Hepatocyte (in vitro differentiated cells): ENCODE data around the gene CDH1. TPM values are rescaled to one million over a fixed set of nuclear protein-coding genes. Genes with fewer than 3 reads are reported as not detected.

ENCODE experiments used
- DNase-seq: peaks from one replicate; pipeline ENCODE4 v3.0.0-alpha.2; 2016; ENCODE audit warnings: low spot score
- H2AFZ ChIP-seq: fragments of 200-600 bp; sonication (generic); 2 replicates; pipeline ENCODE4 v1.6.0; 2016; ENCODE audit warnings: antibody characterized with exemption, mild to moderate bottlenecking
- H3K27ac ChIP-seq: fragments of 200-600 bp; sonication (generic); 2 replicates; pipeline ENCODE4 v1.5.1; 2016; ENCODE audit warnings: mild to moderate bottlenecking
- H3K27me3 ChIP-seq: fragments of 200-600 bp; sonication (generic); 2 replicates; pipeline ENCODE4 v1.6.1; 2016
- H3K36me3 ChIP-seq: fragments of 200-600 bp; sonication (generic); replicated peaks from 2 replicates; pipeline ENCODE4 v1.5.1; 2016; ENCODE audit warnings: low read depth; ENCODE audit not compliant: insufficient read depth
- H3K4me1 ChIP-seq: fragments of 200-600 bp; sonication (generic); 2 replicates; pipeline ENCODE4 v1.5.1; 2016; ENCODE audit warnings: mild to moderate bottlenecking, moderate library complexity; ENCODE audit not compliant: insufficient read depth
- H3K4me2 ChIP-seq: fragments of 200-600 bp; sonication (generic); 2 replicates; pipeline ENCODE4 v1.6.0; 2016
- H3K4me3 ChIP-seq: fragments of 200-600 bp; sonication (generic); 2 replicates; pipeline ENCODE4 v1.5.1; 2016; ENCODE audit warnings: mild to moderate bottlenecking
- H3K79me2 ChIP-seq: fragments of 200-600 bp; sonication (generic); 2 replicates; pipeline ENCODE4 v1.6.0; 2017; ENCODE audit warnings: mild to moderate bottlenecking
- H3K9me2 ChIP-seq: fragments of 200-600 bp; sonication (generic); replicated peaks from 2 replicates; pipeline ENCODE4 v1.6.0; 2017; ENCODE audit warnings: mild to moderate bottlenecking; ENCODE audit not compliant: insufficient read depth
- H3K9me3 ChIP-seq: fragments of 200-600 bp; sonication (generic); 2 replicates; pipeline ENCODE4 v1.5.1; 2016; ENCODE audit warnings: low read depth, mild to moderate bottlenecking
- H4K20me1 ChIP-seq: fragments of 200-600 bp; sonication (generic); 2 replicates; pipeline ENCODE4 v1.6.0; 2016; ENCODE audit warnings: mild to moderate bottlenecking; ENCODE audit not compliant: insufficient read depth, poor library complexity, severe bottlenecking
- EZH2 ChIP-seq: fragments of 200-600 bp; sonication (generic); IDR thresholded peaks from 2 replicates; pipeline ENCODE4 v1.6.1; 2016; ENCODE audit warnings: antibody characterized with exemption, mild to moderate bottlenecking, borderline replicate concordance
- EZH2phosphoT487 ChIP-seq: fragments of 200-600 bp; sonication (generic); IDR thresholded peaks from one replicate; pipeline ENCODE4 v1.6.1; 2018; ENCODE audit warnings: antibody characterized with exemption, mild to moderate bottlenecking, low read depth, moderate library complexity; ENCODE audit not compliant: unreplicated experiment, severe bottlenecking
- WGBS: methylation state at CpG from one replicate; pipeline ENCODE4 v1.1.6; 2016; ENCODE audit warnings: low lambda C conversion rate; ENCODE audit errors: missing lambda C conversion rate; 5-methylcytosine and 5-hydroxymethylcytosine counted together
- polyA plus RNA-seq: library from polyadenylated mRNA; unstranded; fragments of >200 nt; fragmentation: Nextera tagmentation; extraction: Ambion mirVana; gene quantifications from 2 replicates; pipeline ENCODE4 v1.2.1, GENCODE V29; 2016
- total RNA-seq: library from RNA; depleted of rRNA; stranded (reverse); fragments of >200 nt; gene quantifications from 2 replicates; pipeline ENCODE4 v1.2.3, GENCODE V29; 2014
- TF ChIP-seq, protein P1 (sequence below): fragments of 200-600 bp; sonication (generic); IDR thresholded peaks from 2 replicates; pipeline ENCODE4 v1.5.1; 2016; ENCODE audit warnings: antibody characterized with exemption, mild to moderate bottlenecking; ENCODE audit not compliant: poor library complexity

Gene CDH1
- total and polyA plus RNA-seq, 2 experiments from 2014 or later = 131 to 190 TPM

GRCh38 chr16:68792465-68793324 is 55.6 kb downstream of the CDH1 start:
- H2AFZ ChIP-seq = no peak overlapping the region
- no peaks in the 10 kb centered on the region for H3K36me3 ChIP-seq
- peak overlapping the region; percentile 93 for H3K27ac ChIP-seq
- H4K20me1 ChIP-seq = no peaks in the 10 kb centered on the region
- H3K79me2 ChIP-seq = peaks cover 76% of the 10 kb centered on the region
- TF ChIP-seq, protein P1, sequence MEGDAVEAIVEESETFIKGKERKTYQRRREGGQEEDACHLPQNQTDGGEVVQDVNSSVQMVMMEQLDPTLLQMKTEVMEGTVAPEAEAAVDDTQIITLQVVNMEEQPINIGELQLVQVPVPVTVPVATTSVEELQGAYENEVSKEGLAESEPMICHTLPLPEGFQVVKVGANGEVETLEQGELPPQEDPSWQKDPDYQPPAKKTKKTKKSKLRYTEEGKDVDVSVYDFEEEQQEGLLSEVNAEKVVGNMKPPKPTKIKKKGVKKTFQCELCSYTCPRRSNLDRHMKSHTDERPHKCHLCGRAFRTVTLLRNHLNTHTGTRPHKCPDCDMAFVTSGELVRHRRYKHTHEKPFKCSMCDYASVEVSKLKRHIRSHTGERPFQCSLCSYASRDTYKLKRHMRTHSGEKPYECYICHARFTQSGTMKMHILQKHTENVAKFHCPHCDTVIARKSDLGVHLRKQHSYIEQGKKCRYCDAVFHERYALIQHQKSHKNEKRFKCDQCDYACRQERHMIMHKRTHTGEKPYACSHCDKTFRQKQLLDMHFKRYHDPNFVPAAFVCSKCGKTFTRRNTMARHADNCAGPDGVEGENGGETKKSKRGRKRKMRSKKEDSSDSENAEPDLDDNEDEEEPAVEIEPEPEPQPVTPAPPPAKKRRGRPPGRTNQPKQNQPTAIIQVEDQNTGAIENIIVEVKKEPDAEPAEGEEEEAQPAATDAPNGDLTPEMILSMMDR = no peak
- TF ChIP-seq EZH2phosphoT487 = no peak
- TF ChIP-seq EZH2 = no peak
- no peaks in the 10 kb centered on the region for H3K9me3 ChIP-seq
- peaks cover 37% of the 10 kb centered on the region for H3K4me1 ChIP-seq
- peak overlapping the region; percentile 42 for H3K4me2 ChIP-seq
- no peaks in the 10 kb centered on the region for H3K9me2 ChIP-seq
- H3K27me3 ChIP-seq = no peaks in the 10 kb centered on the region
- peak; percentile 66 for DNase-seq
- H3K4me3 ChIP-seq = no peak overlapping the region
- 39% methylated on average over 20 of the region's 20 CpGs for WGBS

- H3K79me2 ChIP-seq = peaks cover 74% of the 10 kb centered on the region
- no peaks in the 10 kb centered on the region for H3K27me3 ChIP-seq
- DNase-seq = no peak
- no peak overlapping the region for H2AFZ ChIP-seq
- no peaks in the 10 kb centered on the region for H3K9me3 ChIP-seq
- no peak overlapping the region for H3K4me3 ChIP-seq
- H3K4me1 ChIP-seq = peaks cover 37% of the 10 kb centered on the region
- H3K9me2 ChIP-seq = no peaks in the 10 kb centered on the region
- WGBS = 90% methylated on average over 8 of the region's 8 CpGs
- no peaks in the 10 kb centered on the region for H4K20me1 ChIP-seq
- peak overlapping the region; percentile 42 for H3K4me2 ChIP-seq
- peak overlapping the region; percentile 93 for H3K27ac ChIP-seq
- TF ChIP-seq, protein P1 = no peak
- no peak for TF ChIP-seq EZH2
- TF ChIP-seq EZH2phosphoT487 = no peak
- H3K36me3 ChIP-seq = no peaks in the 10 kb centered on the region
Measured at GRCh38 chr16:68793401-68793857, 56.3 kb downstream of the CDH1 start.

- Histone ChIP-seq H3K4me3 (no peak overlapping the region), H3K79me2 (peaks cover 57% of the 10 kb centered on the region), H2AFZ (no peak overlapping the region), H3K4me1 (peaks cover 7% of the 10 kb centered on the region), H3K4me2 (no peak overlapping the region), H3K27me3 (no peaks in the 10 kb centered on the region), H3K36me3 (no peaks in the 10 kb centered on the region), H3K9me3 (no peaks in the 10 kb centered on the region), H4K20me1 (peaks cover 2% of the 10 kb centered on the region), H3K27ac (peak overlapping the region; percentile 21), H3K9me2 (no peaks in the 10 kb centered on the region)
- DNase-seq = no peak
- no peak for TF ChIP-seq EZH2phosphoT487
- 93% methylated on average over 2 of the region's 2 CpGs for WGBS
Measured at GRCh38 chr16:68798398-68798797, 61.3 kb downstream of the CDH1 start.

DNA sequence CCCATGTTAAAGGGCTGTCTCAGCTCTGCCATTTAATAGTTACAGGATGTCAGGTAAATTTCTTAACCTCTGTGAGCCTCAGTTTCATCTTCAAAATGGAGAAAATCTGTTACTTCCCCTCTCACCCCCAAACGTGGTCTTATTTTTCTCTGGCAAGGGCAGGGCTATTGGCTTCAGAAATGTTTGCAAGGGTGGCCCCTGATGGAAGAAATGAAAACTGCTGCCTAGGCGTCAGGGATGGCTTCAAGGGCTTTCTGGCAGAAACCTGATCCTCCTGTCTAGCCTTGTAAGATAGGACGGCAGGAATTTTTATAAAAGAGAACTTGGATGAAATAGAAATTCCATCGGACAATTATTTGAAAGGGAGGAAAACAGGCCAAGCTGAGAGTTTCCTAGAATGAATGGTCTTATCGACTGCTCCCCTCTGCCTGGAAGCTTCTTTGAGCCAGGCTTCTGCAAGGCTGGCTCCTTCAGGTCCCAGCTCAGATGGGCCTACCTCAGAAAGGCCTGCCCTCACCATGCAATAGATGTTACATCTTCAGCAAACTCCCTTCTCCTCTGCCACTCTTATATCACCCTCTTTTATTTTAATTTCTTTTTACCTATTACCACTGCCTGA is 63.3 kb downstream of the CDH1 start:
- Histone ChIP-seq H4K20me1 (peaks cover 2% of the 10 kb centered on the region), H2AFZ (no peak overlapping the region), H3K9me2 (no peaks in the 10 kb centered on the region), H3K4me1 (peaks cover 3% of the 10 kb centered on the region), H3K4me3 (no peak overlapping the region), H3K36me3 (no peaks in the 10 kb centered on the region), H3K9me3 (no peaks in the 10 kb centered on the region), H3K27ac (peak overlapping the region; percentile 42), H3K27me3 (no peaks in the 10 kb centered on the region), H3K79me2 (peaks cover 46% of the 10 kb centered on the region), H3K4me2 (no peak overlapping the region)
- 13% methylated on average over 5 of the region's 5 CpGs for WGBS
- TF ChIP-seq, protein P1 = peak; percentile 85
- no peak for TF ChIP-seq EZH2
- DNase-seq = peak; percentile 87
